HepG2 (cell line): Measurements from ENCODE around the gene GRAP. TPM values are rescaled to one million over a fixed set of nuclear protein-coding genes. Genes with fewer than 3 reads are reported as not detected.

Source experiments
- ARID2 ChIP-seq: sonication (generic); formaldehyde crosslinking; IDR thresholded peaks from 2 replicates; pipeline ENCODE4 v1.8.1; 2022; ENCODE audit warnings: mild to moderate bottlenecking, missing genetic modification reagents, borderline replicate concordance
- ATM ChIP-seq: fragments of 450-650 bp; IDR thresholded peaks from 2 replicates; pipeline ENCODE4 v1.7.1; 2017; ENCODE audit warnings: mild to moderate bottlenecking, borderline replicate concordance
- GRHL1 ChIP-seq: sonication (generic); formaldehyde crosslinking; conservative IDR thresholded peaks from 2 replicates; pipeline ENCODE4 v1.8.0; 2022; ENCODE audit warnings: missing genetic modification reagents
- KLF11 ChIP-seq: IDR thresholded peaks from 2 replicates; pipeline ENCODE4 v1.6.1; 2016; ENCODE audit warnings: missing compliant biosample characterization
- MLX ChIP-seq: IDR thresholded peaks from 2 replicates; pipeline ENCODE4 v1.6.1; 2016
- NFRKB ChIP-seq: fragments of 450-650 bp; IDR thresholded peaks from 2 replicates; pipeline ENCODE4 v1.6.1; 2017
- NFYC ChIP-seq: IDR thresholded peaks from 2 replicates; pipeline ENCODE4 v1.6.1; 2016; ENCODE audit warnings: missing genetic modification reagents, missing compliant biosample characterization
- POLR2AphosphoS5 ChIP-seq: IDR thresholded peaks from 2 replicates; pipeline ENCODE4 v1.6.1; 2012; ENCODE audit warnings: low read depth, low read length
- PPARG ChIP-seq: conservative IDR thresholded peaks from 2 replicates; pipeline ENCODE4 v1.6.1; 2016; ENCODE audit warnings: missing biosample characterization, missing genetic modification reagents
- TCF7 ChIP-seq: sonication (generic); IDR thresholded peaks from 2 replicates; pipeline ENCODE4 v1.6.1; 2016; ENCODE audit warnings: antibody characterized with exemption, low read depth
- XRCC5 ChIP-seq: fragments of 200-400 bp; formaldehyde crosslinking; optimal IDR thresholded peaks from 2 replicates; pipeline ENCODE3; 2017; ENCODE audit warnings: mild to moderate bottlenecking, low read length
- ZFP36L2 ChIP-seq: sonication (generic); formaldehyde crosslinking; IDR thresholded peaks from 2 replicates; pipeline ENCODE4 v1.4.0; 2020; ENCODE audit warnings: missing genetic modification reagents
- ZFP91 ChIP-seq: sonication (generic); formaldehyde crosslinking; IDR thresholded peaks from 2 replicates; pipeline ENCODE4 v1.9.0; 2022; ENCODE audit warnings: missing genetic modification reagents, mild to moderate bottlenecking, borderline replicate concordance
- ZNF20 ChIP-seq: sonication (generic); formaldehyde crosslinking; IDR thresholded peaks from 2 replicates; pipeline ENCODE4 v1.4.0; 2020; ENCODE audit warnings: mild to moderate bottlenecking, moderate library complexity, missing genetic modification reagents
- ZNF281 ChIP-seq: sonication (generic); formaldehyde crosslinking; IDR thresholded peaks from 2 replicates; pipeline ENCODE4 v1.4.0; 2020; ENCODE audit warnings: missing genetic modification reagents, borderline replicate concordance
- ZNF496 ChIP-seq: sonication (generic); formaldehyde crosslinking; IDR thresholded peaks from 2 replicates; pipeline ENCODE4 v1.8.1; 2023; ENCODE audit warnings: mild to moderate bottlenecking, moderate library complexity, missing genetic modification reagents; ENCODE audit not compliant: insufficient replicate concordance
- ZNF703 ChIP-seq: sonication (generic); formaldehyde crosslinking; IDR thresholded peaks from 2 replicates; pipeline ENCODE4 v1.5.1; 2020; ENCODE audit warnings: missing genetic modification reagents, mild to moderate bottlenecking, moderate library complexity, borderline replicate concordance
- polyA plus RNA-seq, 8 experiments: library from polyadenylated mRNA; depleted of rRNA in 3 of 8; stranded (reverse) in 7 of 8; unstranded in 1 of 8; fragments of >200 nt; fragmentation: Illumina TruSeq in 4 of 8; extraction: Trizol in 4 of 8; gene quantifications; 2 replicates each; pipeline versions ENCODE4 v1.2.1 to v1.2.3, GENCODE V29; 2011 to 2016; ENCODE audit warnings: low read depth in 4 of 8, missing spikeins in 1 of 8, mixed read lengths in 1 of 8; ENCODE audit not compliant: insufficient read depth in 1 of 8
- total RNA-seq, 5 experiments: library from RNA; depleted of rRNA; stranded (reverse); fragments of >200 nt; fragmentation: Illumina TruSeq; extraction: Trizol; gene quantifications; 2 replicates each; pipeline ENCODE4 v1.2.3, GENCODE V29; 2016; ENCODE audit warnings: low read depth in 1 of 5

GRAP gene
- total and polyA plus RNA-seq, 2 of the 13 experiments (the other 11 are each of a cell fraction or from before 2014, with no cell fraction given): 0.77 to 1.7 TPM

GRCh38 chr17:18988546-18989173 lies 58.1 kb downstream of the GRAP start (continued):
- TF ChIP-seq MLX (CRISPR knock-in tag) (peak; percentile 96), NFYC (CRISPR knock-in tag) (no peak; the same call in 1 of the 2 replicates), ZNF20 (CRISPR knock-in tag) (no peak), ZFP36L2 (CRISPR knock-in tag) (no peak), NFRKB (no peak), ARID2 (CRISPR knock-in tag) (no peak; the same call in 1 of the 2 replicates), TCF7 (peak; percentile 37; the same call in 1 of the 2 replicates), PPARG (CRISPR knock-in tag) (peak; percentile 87), GRHL1 (CRISPR knock-in tag) (no peak), KLF11 (peak; percentile 88; the same call in 1 of the 2 replicates), ZFP91 (peak; percentile 89), XRCC5 (peak; percentile 66), POLR2AphosphoS5 (no peak), ATM (no peak), ZNF496 (no peak), ZNF703 (CRISPR knock-in tag) (no peak), ZNF281 (CRISPR knock-in tag) (peak; percentile 83)
